Measurements from ENCODE around the gene EML4.

Gene EML4

DNA sequence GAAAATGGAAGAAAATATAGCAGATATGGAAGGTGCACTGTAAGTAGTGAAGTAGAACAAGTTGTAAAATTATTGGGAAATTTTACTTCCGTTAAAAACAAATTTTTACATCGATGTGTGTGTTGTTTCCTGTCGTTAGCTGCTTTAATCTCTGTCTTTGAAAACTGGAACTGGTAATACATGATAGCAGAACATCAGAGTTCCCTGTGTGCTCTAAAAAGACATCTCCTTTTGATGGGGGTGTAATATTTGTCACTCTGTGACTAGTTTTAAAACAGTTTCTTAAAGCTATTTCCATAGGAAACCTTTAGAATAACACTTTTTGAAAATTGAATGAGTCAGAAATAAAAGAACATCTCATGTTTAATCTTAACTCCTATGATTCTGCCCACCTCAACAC is 148.3 kb downstream of the EML4 start:
- DNase-seq (ENCODE audit: low spot score) = no peak
- TF ChIP-seq, protein P1, sequence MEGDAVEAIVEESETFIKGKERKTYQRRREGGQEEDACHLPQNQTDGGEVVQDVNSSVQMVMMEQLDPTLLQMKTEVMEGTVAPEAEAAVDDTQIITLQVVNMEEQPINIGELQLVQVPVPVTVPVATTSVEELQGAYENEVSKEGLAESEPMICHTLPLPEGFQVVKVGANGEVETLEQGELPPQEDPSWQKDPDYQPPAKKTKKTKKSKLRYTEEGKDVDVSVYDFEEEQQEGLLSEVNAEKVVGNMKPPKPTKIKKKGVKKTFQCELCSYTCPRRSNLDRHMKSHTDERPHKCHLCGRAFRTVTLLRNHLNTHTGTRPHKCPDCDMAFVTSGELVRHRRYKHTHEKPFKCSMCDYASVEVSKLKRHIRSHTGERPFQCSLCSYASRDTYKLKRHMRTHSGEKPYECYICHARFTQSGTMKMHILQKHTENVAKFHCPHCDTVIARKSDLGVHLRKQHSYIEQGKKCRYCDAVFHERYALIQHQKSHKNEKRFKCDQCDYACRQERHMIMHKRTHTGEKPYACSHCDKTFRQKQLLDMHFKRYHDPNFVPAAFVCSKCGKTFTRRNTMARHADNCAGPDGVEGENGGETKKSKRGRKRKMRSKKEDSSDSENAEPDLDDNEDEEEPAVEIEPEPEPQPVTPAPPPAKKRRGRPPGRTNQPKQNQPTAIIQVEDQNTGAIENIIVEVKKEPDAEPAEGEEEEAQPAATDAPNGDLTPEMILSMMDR (IDR thresholded peaks at IDR 0.05; ENCODE audit: borderline replicate concordance, control extremely low read depth, extremely low read depth, insufficient read depth, missing control alignments) = no peak
- in situ Hi-C loops (cut with MboI; ENCODE audit: low sequenced_read_pairs, unreplicated experiment) = no loop called here

DNA sequence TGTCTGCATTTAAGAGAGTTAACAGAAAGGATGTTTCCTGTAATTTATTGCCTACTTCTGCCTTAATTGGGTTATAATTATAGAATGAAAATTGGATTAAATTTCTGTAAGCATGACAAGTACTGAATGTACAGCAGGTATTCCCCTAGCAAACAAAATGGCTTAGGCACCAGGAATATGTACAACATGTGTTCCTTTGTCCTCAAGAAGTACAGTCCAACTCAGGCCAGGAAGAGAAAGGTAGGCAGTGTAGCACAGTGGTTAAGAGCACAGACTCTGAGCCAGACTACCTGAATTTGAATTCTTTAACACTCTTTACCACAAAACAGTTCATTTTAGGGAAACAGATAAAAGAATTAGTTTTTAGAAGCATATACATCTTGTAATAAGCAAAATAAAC is 148.8 kb downstream of the EML4 start:
- DNase-seq (ENCODE audit: low spot score) = no peak
- in situ Hi-C loops (cut with MboI; ENCODE audit: low sequenced_read_pairs, unreplicated experiment) = no loop called here
- TF ChIP-seq, protein P1 (IDR thresholded peaks at IDR 0.05; ENCODE audit: borderline replicate concordance, control extremely low read depth, extremely low read depth, insufficient read depth, missing control alignments) = no peak

DNA sequence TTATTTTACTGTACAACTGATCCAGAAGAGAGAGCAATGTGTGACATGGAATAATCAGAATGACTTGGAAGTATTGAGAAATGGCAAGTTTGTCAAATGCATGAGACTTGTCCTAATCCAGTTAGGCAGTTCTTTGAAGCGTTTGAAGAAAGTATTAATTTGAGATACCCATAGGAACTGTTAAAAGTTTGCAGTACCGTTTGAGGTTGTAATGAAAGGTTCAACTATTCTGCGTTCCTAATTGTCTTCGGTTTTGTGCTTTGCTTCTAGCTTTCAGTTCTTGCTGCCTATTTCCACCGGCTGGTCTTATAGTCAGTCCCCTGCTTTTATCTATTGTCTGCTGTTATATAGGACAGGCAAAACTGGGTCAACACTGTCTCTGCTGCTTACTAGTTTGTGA is 150.1 kb downstream of the EML4 start:
- in situ Hi-C loops (cut with MboI; ENCODE audit: low sequenced_read_pairs, unreplicated experiment) = no loop called here
- TF ChIP-seq, protein P1 (IDR thresholded peaks at IDR 0.05; ENCODE audit: borderline replicate concordance, control extremely low read depth, extremely low read depth, insufficient read depth, missing control alignments) = no peak
- no peak for DNase-seq (ENCODE audit: low spot score)

DNA sequence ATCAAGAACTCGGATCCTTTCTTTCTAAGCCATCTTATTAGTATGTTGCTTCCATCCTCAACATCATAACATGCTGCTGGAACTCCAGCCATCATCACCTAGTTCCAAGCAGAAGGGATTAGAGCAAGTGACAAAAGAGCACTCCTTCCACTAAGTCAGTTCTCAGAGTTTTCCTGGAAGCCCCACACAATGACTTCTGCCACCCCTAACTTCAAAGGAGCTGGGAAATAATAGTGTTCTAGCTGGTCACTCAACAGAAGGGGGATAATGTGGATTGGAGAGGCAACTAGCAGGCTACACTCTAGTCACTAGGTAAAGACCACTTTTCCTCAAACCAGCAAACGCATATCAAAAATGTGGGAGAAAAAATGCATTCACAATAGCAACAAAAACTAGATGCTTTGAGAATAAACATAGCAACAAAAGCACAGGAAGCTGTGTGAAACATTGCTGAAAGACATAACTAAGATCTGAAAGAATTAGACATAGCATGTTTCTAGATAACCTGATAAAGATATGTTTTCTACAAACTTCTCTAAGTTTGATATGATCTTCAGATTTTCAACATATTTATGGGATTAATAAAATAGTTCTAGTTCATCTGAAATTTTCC is 152.4 kb downstream of the EML4 start:
- no peak for DNase-seq (ENCODE audit: low spot score)
- TF ChIP-seq, protein P1 (IDR thresholded peaks at IDR 0.05; ENCODE audit: borderline replicate concordance, control extremely low read depth, extremely low read depth, insufficient read depth, missing control alignments) = no peak
- in situ Hi-C loops (cut with MboI; ENCODE audit: low sequenced_read_pairs, unreplicated experiment) = loop anchor here (10.0 kb wide), 1 partner anchor 227 kb away; no protein-coding TSS in a partner anchor

DNA sequence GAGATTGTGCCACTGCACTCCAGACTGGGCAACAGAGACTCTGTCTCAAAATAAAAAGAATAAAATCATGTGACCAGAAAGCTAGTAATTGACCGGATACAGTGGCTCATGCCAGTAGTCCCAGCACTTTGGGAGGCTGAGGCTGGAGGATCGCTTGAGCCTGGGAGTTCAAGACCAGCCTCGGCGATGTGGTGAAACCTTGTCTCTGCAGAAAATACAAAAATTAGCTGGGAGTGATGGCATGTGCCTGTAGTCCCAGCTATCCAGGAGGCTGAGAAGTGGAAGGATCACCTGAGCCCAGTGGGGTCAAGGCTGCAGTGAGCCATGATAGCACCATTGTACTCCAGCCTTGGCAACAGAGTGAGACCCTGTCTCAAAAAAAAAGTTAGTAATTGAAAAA is 155.1 kb downstream of the EML4 start:
- in situ Hi-C loops (cut with MboI; ENCODE audit: low sequenced_read_pairs, unreplicated experiment) = loop anchor here (10.0 kb wide), 1 partner anchor 229 kb away; no protein-coding TSS in a partner anchor
- DNase-seq (ENCODE audit: low spot score) = no peak
- TF ChIP-seq, protein P1 (IDR thresholded peaks at IDR 0.05; ENCODE audit: borderline replicate concordance, control extremely low read depth, extremely low read depth, insufficient read depth, missing control alignments) = no peak

DNA sequence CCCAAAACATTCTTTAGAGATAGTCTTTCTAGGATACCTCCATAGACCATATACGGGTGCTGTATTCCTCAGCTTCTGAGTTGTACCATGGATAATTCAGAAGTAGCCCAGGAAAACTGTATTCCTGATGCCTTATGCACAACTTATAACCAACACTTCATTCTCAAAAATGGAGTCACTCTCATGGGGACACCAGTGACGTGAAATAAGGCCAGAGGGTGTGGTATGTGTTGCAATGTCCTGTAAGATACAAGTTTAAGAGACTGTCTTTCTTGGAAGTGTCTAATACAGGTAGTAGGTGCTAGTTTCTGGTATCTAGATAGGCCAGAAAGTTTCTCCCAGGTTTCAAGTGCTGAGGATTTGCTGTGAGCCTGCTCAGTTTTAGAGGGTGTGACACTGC is 155.8 kb downstream of the EML4 start:
- TF ChIP-seq, protein P1 (IDR thresholded peaks at IDR 0.05; ENCODE audit: borderline replicate concordance, control extremely low read depth, extremely low read depth, insufficient read depth, missing control alignments) = no peak
- no peak for DNase-seq (ENCODE audit: low spot score)
- in situ Hi-C loops (cut with MboI; ENCODE audit: low sequenced_read_pairs, unreplicated experiment) = loop anchor here (10.0 kb wide), 1 partner anchor 230 kb away; no protein-coding TSS in a partner anchor

Measured in GM13976 (cell line).